Tibial artery (tissue), 4 donors: Measurements from ENCODE around the gene ARL14.

Source experiments
- DNase-seq, 2 donors: peaks; one replicate each; pipeline ENCODE4 v3.0.0-alpha.2; 2019
- H3K27ac ChIP-seq, 2 donors: fragments of 200-600 bp; sonication (generic) in 1 of 2; 1 replicate in 1 of 2; 2 replicates in 1 of 2; pipeline ENCODE4 v1.5.1; 2018 to 2019; ENCODE audit warnings: mild to moderate bottlenecking in 1 of 2
- H3K27me3 ChIP-seq, 2 donors: fragments of 200-600 bp; sonication (generic) in 1 of 2; one replicate each; pipeline versions ENCODE4 v1.5.1 to v1.6.0; 2016 to 2019
- H3K36me3 ChIP-seq, 3 donors: fragments of 200-600 bp; sonication (generic) in 2 of 3; one replicate each; pipeline ENCODE4 v1.5.1; 2016 to 2019; ENCODE audit warnings: mild to moderate bottlenecking in 2 of 3
- H3K4me1 ChIP-seq, 4 donors: fragments of 200-600 bp; sonication (generic) in 2 of 4; 1 replicate in 3 of 4; 2 replicates in 1 of 4; pipeline ENCODE4 v1.5.1; 2016 to 2019
- H3K4me3 ChIP-seq, 2 donors: fragments of 200-600 bp; sonication (generic) in 1 of 2; 1 replicate in 1 of 2; 2 replicates in 1 of 2; pipeline ENCODE4 v1.5.1; 2018 to 2019; ENCODE audit warnings: mild to moderate bottlenecking in 2 of 2
- H3K9me3 ChIP-seq, 3 donors: fragments of 200-600 bp; sonication (generic) in 1 of 3; one replicate each; pipeline ENCODE4 v1.5.1; 2016 to 2019
- CTCF ChIP-seq, 2 experiments: fragments of 200-600 bp in 1 of 2; fragments of 450-650 bp in 1 of 2; IDR thresholded peaks; one replicate each; pipeline ENCODE4 v1.5.1; 2017 to 2019; ENCODE audit warnings: antibody characterized with exemption in 2 of 2, mild to moderate bottlenecking in 1 of 2, moderate library complexity in 1 of 2
- intact Hi-C: fragments of 100-400 bp; cut with DNase I; formaldehyde crosslinking; loops from one replicate; pipeline ENCODE4 v1.15.0; 2023; ENCODE audit warnings: low total_unique reads

ARL14 gene

GRCh38 chr3:160676547-160677303 is at the start of gene ARL14:
ARL14 (plus strand) TSS chr3:160677160; CDS start chr3:160677347, 187 bp downstream.
- Histone ChIP-seq H3K9me3 (no peaks in the 10 kb centered on the region), H3K27ac (no peak within 1 kb of the TSS), H3K4me3 (no peak within 1 kb of the TSS), H3K27me3 (no peaks in the 10 kb centered on the region), H3K36me3 (no peaks in the 10 kb centered on the region), H3K4me1 (no peaks in the 10 kb centered on the region)
- no peak for DNase-seq
- TF ChIP-seq CTCF (IDR thresholded peaks at IDR 0.05) = no peak
- intact Hi-C loops = no loop called here

GRCh38 chr3:160629491-160629890 is 47.5 kb upstream of the ARL14 start:
- no peaks in the 10 kb centered on the region for H3K4me1 ChIP-seq
- no peaks in the 10 kb centered on the region for H3K36me3 ChIP-seq
- H3K4me3 ChIP-seq = no peak overlapping the region
- DNase-seq = no peak
- H3K9me3 ChIP-seq = no peaks in the 10 kb centered on the region
- intact Hi-C loops = no loop called here
- no peak overlapping the region for H3K27ac ChIP-seq
- TF ChIP-seq CTCF (IDR thresholded peaks at IDR 0.05) = no peak
- no peaks in the 10 kb centered on the region for H3K27me3 ChIP-seq

- no peaks in the 10 kb centered on the region for H3K9me3 ChIP-seq
- no peak overlapping the region for H3K4me3 ChIP-seq
- H3K36me3 ChIP-seq = no peaks in the 10 kb centered on the region
- H3K4me1 ChIP-seq = no peaks in the 10 kb centered on the region
- H3K27ac ChIP-seq = no peak overlapping the region
- no peak for DNase-seq
- no peaks in the 10 kb centered on the region for H3K27me3 ChIP-seq
- no peak for TF ChIP-seq CTCF (IDR thresholded peaks at IDR 0.05)
- intact Hi-C loops = no loop called here
Observed at GRCh38 chr3:160633361-160634083, 43.4 kb upstream of the ARL14 start.

- Histone ChIP-seq H3K27me3 (no peaks in the 10 kb centered on the region), H3K27ac (no peak overlapping the region), H3K4me1 (no peaks in the 10 kb centered on the region), H3K9me3 (no peaks in the 10 kb centered on the region), H3K36me3 (no peaks in the 10 kb centered on the region), H3K4me3 (no peak overlapping the region)
- no peak for TF ChIP-seq CTCF (IDR thresholded peaks at IDR 0.05)
- DNase-seq = no peak
- intact Hi-C loops = no loop called here
Observed at GRCh38 chr3:160635213-160635612, 41.7 kb upstream of the ARL14 start.

- no peak for DNase-seq
- no peaks in the 10 kb centered on the region for H3K9me3 ChIP-seq
- no peak overlapping the region for H3K27ac ChIP-seq
- intact Hi-C loops = no loop called here
- no peak overlapping the region for H3K4me3 ChIP-seq
- no peaks in the 10 kb centered on the region for H3K27me3 ChIP-seq
- no peaks in the 10 kb centered on the region for H3K4me1 ChIP-seq
- H3K36me3 ChIP-seq = no peaks in the 10 kb centered on the region
- no peak for TF ChIP-seq CTCF (IDR thresholded peaks at IDR 0.05)
Observed at GRCh38 chr3:160637086-160637485, 39.9 kb upstream of the ARL14 start.
